IPS DF 19.7 (cell line): ENCODE measurements around the gene VWF.

Experiments
- DNase-seq: peaks from one replicate; pipeline ENCODE4 v3.0.0-alpha.2; 2013; ENCODE audit warnings: low read depth, low spot score

The VWF gene

DNA sequence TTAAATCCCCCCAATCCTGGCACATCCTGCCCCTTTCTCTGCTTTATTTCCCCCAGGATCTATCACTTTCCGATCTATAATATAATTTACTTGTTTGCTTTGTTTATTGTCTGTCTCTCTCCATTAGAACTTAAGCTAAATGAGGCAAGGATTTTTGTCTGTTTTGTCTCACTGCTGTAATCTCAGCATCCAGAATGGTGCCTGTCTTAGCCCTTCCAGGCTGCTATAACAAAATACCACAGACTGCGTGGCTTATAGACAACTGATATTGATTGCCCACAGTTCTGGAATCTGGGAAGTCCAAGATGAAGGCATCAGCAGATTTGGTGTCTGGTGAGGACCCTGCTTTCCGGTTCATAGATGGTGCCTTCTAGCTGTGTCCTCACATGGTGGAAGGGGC, 65.2 kb downstream of the VWF start:
- no peak for DNase-seq

DNA sequence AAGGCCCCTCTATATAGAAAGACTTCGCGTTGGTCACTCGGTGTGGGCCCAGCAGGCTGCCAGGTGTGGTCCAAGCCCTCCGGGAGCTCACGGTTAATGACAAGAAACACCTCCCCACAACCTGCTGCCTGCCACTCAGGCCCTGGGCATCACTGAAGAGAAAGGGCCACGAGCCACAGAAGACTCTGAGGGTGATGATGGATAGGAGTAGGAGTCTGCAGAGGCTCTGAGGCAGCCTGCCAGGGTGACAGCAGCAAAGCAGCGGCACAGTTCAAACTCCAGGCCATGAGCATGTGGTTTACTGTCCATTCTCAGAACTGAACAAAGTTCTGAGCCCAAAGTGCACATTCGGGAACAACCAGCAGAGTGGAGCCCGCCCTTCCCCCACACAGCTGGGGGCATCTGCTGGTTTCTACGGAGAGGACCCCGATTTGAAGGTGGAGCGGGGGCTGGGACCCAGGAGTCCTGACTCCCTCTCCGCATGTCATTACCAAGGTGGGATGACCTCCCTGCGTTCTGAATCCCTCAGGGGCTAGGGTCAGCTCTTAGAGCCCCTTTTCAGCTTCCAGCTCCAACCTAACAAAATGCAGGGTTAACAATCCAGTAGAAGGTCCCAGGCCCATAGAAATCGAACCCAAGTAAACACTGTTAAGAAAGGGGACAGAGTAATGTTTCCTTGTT, 65.8 kb downstream of the VWF start:
- DNase-seq, result no peak

DNA sequence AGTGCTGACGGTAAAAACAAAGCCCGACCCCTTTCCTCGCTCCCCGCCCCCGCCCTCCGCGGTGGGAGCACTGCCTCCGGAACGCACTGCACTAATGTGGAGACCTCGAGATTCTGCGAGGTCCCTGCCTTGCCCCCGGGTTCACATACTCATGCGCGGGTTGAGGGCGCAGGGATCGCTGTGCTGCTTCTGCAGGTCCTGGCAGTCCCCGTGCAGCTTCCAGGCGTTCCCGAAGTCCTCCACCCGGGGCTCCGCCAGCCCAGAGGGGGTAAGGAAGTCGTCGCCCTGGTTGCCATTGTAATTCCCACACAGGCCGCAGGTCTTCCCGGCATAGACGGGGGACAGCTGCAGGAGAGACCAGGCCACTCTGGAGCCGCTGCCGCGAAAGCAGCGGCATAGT, 66.8 kb downstream of the VWF start:
- DNase-seq, result no peak

- DNase-seq, result peak; percentile 73
Measured at GRCh38 chr12:6056406-6057240, 67.8 kb downstream of the VWF start.

GRCh38 chr12:6053541-6053940, 70.9 kb downstream of the VWF start:
- no peak for DNase-seq

GRCh38 chr12:6052940-6053329, 71.5 kb downstream of the VWF start:
- no peak for DNase-seq

DNA sequence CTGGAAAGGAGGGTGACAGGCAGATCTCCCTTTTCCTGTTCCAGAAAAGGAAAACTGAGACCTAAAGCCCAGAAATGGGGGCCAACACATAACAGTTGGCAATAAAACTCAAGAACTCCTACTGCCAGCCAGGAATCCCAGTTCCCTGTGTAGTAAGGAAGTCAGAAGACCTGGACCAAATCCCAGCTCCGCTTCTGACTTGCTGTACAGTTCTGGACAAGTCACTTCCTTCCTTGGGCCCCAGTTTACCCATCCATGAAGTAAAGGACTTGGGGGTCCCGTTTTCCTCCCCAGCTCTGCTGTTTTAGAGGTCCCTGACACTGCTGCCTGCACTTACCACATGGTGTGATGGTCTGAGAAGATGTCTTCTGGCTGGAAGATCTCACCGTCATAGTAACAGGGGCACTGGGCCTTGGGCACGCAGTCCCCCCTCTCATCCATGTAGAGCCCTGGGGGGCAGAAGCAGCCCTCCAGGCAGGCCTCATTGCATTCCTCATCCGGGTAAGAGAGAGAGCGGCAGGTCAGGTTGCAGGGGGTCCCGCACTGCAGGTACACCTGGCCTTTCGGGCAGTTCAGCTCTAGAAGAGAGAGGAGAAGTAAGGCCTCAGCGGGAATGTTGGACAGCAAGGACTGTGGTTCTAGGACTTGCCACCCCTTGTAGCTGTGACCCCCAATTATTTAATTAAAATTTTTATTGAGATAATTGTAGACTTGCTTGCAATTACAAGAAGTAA, 72.1 kb downstream of the VWF start:
- DNase-seq, result no peak

- no peak for DNase-seq
Measured at GRCh38 chr12:6049992-6050391, 74.5 kb downstream of the VWF start.

GRCh38 chr12:6049587-6049986, 74.9 kb downstream of the VWF start:
- DNase-seq, result no peak

DNA sequence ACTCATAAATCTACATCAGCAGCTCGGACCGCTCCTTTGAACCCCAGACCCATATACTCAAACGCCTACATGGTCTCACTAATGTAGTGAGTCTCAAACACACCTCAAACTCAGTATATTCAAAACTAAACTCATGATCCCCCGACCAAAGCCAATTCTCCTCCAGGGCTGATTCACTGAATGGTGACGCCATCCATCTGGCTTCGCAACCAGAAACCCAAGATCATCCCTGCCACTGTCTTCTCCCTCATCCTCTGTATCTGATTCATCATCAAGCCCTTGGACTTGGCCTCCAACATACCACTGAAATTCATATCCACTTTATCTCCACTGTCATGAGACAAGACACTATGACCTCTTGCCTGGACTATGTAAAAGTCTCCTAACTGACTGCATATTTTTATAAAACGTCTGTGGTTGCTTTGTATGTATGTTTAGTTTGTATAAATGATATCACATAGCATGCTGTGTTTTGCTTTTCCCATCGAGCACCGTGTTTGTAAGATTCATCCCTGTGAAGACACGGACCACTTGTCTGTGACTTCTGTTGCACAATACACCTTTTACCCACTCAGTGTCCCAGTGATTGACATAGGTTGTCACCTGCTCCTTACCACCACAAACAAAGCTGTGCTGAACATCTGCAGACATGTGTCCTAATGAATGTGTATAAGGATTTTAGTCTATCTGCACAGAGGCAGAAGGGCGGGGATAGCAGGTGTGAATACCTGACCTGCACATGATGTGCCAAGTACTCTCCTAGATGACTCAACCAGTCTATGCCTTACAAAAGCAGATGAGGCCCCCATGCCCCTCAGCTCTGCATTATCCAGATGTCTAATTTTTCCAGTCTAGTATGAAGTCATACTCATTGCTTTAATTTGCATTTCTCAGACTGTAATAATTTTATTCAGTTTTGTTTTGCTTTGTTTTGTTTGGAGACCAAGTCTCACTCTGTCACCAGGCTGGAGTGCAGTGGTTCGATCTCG, 76.9 kb downstream of the VWF start:
- no peak for DNase-seq

GRCh38 chr12:6046511-6047180, 77.8 kb downstream of the VWF start:
- no peak for DNase-seq

DNA sequence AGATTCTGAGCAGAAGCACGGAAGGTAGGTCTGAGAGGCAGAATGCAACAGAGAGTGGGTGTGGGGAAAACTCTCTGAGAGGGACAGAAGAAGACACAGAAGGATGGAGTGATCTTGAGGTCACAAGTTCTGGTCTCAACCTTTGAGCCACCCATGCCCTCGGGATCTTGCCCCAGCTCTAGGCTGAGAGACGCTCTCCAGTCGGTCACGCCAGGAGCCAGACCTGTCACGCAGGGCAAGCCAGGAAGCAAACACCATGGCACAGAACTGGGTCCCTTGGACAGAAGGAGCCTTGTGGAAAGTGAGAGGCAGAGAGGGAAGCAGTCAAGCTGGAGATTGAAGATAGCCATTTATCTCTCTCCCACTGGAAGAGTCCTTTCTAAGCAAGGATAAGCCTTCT, 79.0 kb downstream of the VWF start:
- no peak for DNase-seq

DNA sequence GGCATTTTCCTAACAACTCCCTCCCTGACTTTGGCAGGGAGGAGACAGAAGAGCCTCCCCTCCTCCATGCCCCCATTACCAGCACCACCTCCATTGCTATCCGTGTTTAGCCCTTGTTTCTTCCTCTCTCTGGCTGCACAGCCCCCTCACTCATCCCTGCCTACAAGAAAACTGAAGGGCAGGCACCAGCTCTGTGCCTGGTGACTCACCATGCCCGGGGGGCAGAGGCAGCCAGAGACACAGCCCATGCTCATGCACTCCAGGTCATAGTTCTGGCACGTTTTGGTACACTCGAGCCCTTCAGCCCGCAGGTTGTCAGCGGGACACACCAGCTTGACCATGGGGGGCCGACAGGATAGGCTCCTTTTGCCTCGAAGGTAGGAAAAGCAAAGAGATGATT, 80.4 kb downstream of the VWF start:
- no peak for DNase-seq

GRCh38 chr12:6042446-6042845, 82.0 kb downstream of the VWF start:
- DNase-seq, result no peak

GRCh38 chr12:6041891-6042290, 82.6 kb downstream of the VWF start:
- no peak for DNase-seq

DNA sequence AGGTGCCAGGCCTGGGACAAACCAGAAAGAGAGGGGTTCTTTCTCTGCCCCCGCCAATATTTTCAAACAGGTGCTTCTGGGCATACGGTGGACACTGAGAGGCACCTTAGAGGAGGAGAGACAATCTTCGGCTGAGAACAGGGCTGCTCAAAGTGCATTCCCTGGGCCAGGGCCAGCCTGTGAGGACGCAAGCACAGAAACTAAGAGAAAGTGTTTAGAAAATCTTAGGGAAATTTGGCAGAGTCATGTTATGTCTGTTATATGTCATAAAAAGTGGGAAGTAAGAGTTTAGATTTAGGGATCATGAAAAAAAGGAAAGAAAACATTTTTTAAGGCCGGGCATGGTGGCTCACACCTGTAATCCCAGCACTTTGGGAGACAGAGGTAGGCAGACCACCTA, 83.7 kb downstream of the VWF start:
- no peak for DNase-seq

- peak; percentile 45 for DNase-seq
Measured at GRCh38 chr12:6039894-6040601, 84.4 kb downstream of the VWF start.

DNA sequence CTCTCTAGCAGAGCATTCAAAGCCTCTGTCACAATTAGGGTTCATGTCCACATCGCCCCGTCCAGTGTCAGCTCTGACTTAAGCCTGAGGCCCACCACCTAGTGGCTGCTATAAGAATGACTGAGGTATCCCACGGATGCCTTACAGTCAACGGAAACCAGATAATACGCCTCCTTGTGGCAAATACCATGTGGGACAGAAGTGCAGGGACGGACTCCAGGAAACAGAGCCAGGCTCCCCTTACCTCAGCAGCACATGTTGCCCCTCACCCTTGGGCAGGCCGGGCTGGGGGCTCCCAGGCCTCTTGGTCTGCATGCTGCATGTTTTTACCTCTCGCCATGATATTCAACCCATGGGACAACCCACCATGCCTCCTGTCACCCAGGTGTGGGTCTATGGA, 86.3 kb downstream of the VWF start:
- DNase-seq, result peak; percentile 94

GRCh38 chr12:6037459-6037858, 87.0 kb downstream of the VWF start:
- DNase-seq, result no peak

DNA sequence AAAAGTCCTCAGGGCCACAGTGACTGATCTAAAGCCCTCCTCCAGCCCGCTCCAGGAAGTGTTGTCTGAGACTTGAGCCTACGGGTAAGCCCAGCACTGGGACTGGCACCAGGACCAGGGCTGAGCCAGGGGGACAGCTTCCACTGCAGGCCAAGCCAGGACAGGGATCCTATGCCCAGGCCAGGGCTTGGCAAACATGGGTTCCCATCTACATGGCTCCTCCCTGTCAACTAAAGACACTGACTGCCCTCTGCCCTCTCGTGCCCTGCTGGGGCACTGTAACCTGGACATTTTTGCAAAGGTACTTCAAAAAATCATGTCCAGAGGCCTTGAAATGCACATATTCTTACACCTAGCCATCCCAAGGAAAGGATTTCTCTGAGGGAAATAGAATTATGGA, 88.0 kb downstream of the VWF start:
- no peak for DNase-seq
